ENCODE results near the gene ALDH3B1.
"Not testable (repeated sequence)": the region's sequence is repeated elsewhere in the genome, so short reads cannot be mapped to it uniquely, and the experiment has no call there.

- TF ChIP-seq, protein P1, sequence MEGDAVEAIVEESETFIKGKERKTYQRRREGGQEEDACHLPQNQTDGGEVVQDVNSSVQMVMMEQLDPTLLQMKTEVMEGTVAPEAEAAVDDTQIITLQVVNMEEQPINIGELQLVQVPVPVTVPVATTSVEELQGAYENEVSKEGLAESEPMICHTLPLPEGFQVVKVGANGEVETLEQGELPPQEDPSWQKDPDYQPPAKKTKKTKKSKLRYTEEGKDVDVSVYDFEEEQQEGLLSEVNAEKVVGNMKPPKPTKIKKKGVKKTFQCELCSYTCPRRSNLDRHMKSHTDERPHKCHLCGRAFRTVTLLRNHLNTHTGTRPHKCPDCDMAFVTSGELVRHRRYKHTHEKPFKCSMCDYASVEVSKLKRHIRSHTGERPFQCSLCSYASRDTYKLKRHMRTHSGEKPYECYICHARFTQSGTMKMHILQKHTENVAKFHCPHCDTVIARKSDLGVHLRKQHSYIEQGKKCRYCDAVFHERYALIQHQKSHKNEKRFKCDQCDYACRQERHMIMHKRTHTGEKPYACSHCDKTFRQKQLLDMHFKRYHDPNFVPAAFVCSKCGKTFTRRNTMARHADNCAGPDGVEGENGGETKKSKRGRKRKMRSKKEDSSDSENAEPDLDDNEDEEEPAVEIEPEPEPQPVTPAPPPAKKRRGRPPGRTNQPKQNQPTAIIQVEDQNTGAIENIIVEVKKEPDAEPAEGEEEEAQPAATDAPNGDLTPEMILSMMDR (IDR thresholded peaks at IDR 0.05): not testable (repeated sequence)
- TF ChIP-seq ZFX (IDR thresholded peaks at IDR 0.05; ENCODE audit: borderline replicate concordance): not testable (repeated sequence)
Observed at GRCh38 chr11:67990546-67991346, 19.4 kb upstream of the ALDH3B1 start.
